Effector memory CD8-positive, alpha-beta T cell (primary cell): ENCODE data around the gene CAMTA1.

Experiments
- ATAC-seq: fragments of 150-1000 bp; cut with Tn5 transposase; replicated peaks from 2 replicates; pipeline ENCODE4 v1.10.0; 2021; ENCODE audit warnings: mild to moderate bottlenecking, moderate library complexity
- DNase-seq, 3 experiments: peaks; one replicate each; pipeline ENCODE4 v3.0.0; 2021
- H3K27ac Mint-ChIP-seq, 2 donors: one replicate each; pipeline ENCODE4 v1.8.0; 2022; ENCODE audit warnings: mild to moderate bottlenecking in 2 of 2, mixed read lengths in 2 of 2, moderate library complexity in 2 of 2
- H3K27me3 Mint-ChIP-seq, 2 donors: one replicate each; pipeline ENCODE4 v1.8.0; 2022; ENCODE audit warnings: mixed read lengths in 2 of 2
- H3K36me3 Mint-ChIP-seq: one replicate; pipeline ENCODE4 v1.8.0; 2022; ENCODE audit warnings: mild to moderate bottlenecking, moderate library complexity, mixed read lengths; ENCODE audit not compliant: insufficient read depth
- H3K4me1 Mint-ChIP-seq, 2 donors: one replicate each; pipeline ENCODE4 v1.8.0; 2022; ENCODE audit warnings: low read depth in 2 of 2, mixed read lengths in 2 of 2
- H3K4me3 Mint-ChIP-seq, 2 donors: one replicate each; pipeline ENCODE4 v1.8.0; 2022; ENCODE audit warnings: mild to moderate bottlenecking in 2 of 2, mixed read lengths in 2 of 2, moderate library complexity in 2 of 2
- H3K9me3 Mint-ChIP-seq, 2 donors: one replicate each; pipeline ENCODE4 v1.8.0; 2022; ENCODE audit warnings: mixed read lengths in 2 of 2

Gene CAMTA1

GRCh38 chr1:6854166-6854565, 68.9 kb downstream of the CAMTA1 start:
- no peaks in the 10 kb centered on the region for H3K27me3 Mint-ChIP-seq
- ATAC-seq (no peak), DNase-seq (no peak)
- H3K4me3 Mint-ChIP-seq: no peak overlapping the region
- H3K27ac Mint-ChIP-seq: no peak overlapping the region
- peaks cover 12 to 22% of the 10 kb centered on the region in 2 donors for H3K4me1 Mint-ChIP-seq
- no peaks in the 10 kb centered on the region for H3K9me3 Mint-ChIP-seq
- H3K36me3 Mint-ChIP-seq: peaks cover 14% of the 10 kb centered on the region

GRCh38 chr1:6857831-6858230, 72.6 kb downstream of the CAMTA1 start:
- DNase-seq (no peak), ATAC-seq (no peak)
- Mint-ChIP-seq H3K4me3 (no peak overlapping the region), H3K4me1 (peaks cover 15 to 17% of the 10 kb centered on the region in 2 donors), H3K36me3 (peaks cover 13% of the 10 kb centered on the region), H3K27ac (no peak overlapping the region), H3K27me3 (no peaks in the 10 kb centered on the region), H3K9me3 (no peaks in the 10 kb centered on the region)

- Mint-ChIP-seq H3K36me3 (peaks cover 11% of the 10 kb centered on the region), H3K27ac (no peak overlapping the region), H3K27me3 (no peaks in the 10 kb centered on the region), H3K4me3 (no peak overlapping the region), H3K4me1 (peaks cover 16 to 17% of the 10 kb centered on the region in 2 donors), H3K9me3 (no peaks in the 10 kb centered on the region)
- ATAC-seq (no peak), DNase-seq (no peak)
These were observed 73.3 kb downstream of the CAMTA1 start for GRCh38 chr1:6858596-6858995.

- no peak overlapping the region for H3K27ac Mint-ChIP-seq
- H3K9me3 Mint-ChIP-seq: no peaks in the 10 kb centered on the region
- no peaks in the 10 kb centered on the region for H3K27me3 Mint-ChIP-seq
- ATAC-seq: no peak
- no peak for DNase-seq
- H3K4me3 Mint-ChIP-seq: no peak overlapping the region
- H3K36me3 Mint-ChIP-seq: peaks cover 20% of the 10 kb centered on the region
- H3K4me1 Mint-ChIP-seq: peaks cover 21 to 26% of the 10 kb centered on the region in 2 donors
These were observed 74.4 kb downstream of the CAMTA1 start for GRCh38 chr1:6859415-6860343.

GRCh38 chr1:6860401-6860800, 75.1 kb downstream of the CAMTA1 start:
- peaks cover 21 to 27% of the 10 kb centered on the region in 2 donors for H3K4me1 Mint-ChIP-seq
- H3K4me3 Mint-ChIP-seq: no peak overlapping the region
- H3K9me3 Mint-ChIP-seq: no peaks in the 10 kb centered on the region
- no peaks in the 10 kb centered on the region for H3K27me3 Mint-ChIP-seq
- ATAC-seq (no peak), DNase-seq (no peak)
- peaks cover 20% of the 10 kb centered on the region for H3K36me3 Mint-ChIP-seq
- H3K27ac Mint-ChIP-seq: no peak overlapping the region

GRCh38 chr1:6861075-6861724, 75.9 kb downstream of the CAMTA1 start:
- H3K4me1 Mint-ChIP-seq: peaks cover 21 to 31% of the 10 kb centered on the region in 2 donors
- H3K9me3 Mint-ChIP-seq: no peaks in the 10 kb centered on the region
- H3K4me3 Mint-ChIP-seq: no peak overlapping the region

GRCh38 chr1:6862906-6863305, 77.7 kb downstream of the CAMTA1 start:
- H3K4me3 Mint-ChIP-seq: no peak overlapping the region
- no peaks in the 10 kb centered on the region for H3K9me3 Mint-ChIP-seq
- H3K27ac Mint-ChIP-seq: no peak overlapping the region
- peaks cover 18 to 34% of the 10 kb centered on the region in 2 donors for H3K4me1 Mint-ChIP-seq
- no peak for DNase-seq
- H3K36me3 Mint-ChIP-seq: peaks cover 22% of the 10 kb centered on the region
- ATAC-seq: no peak
- H3K27me3 Mint-ChIP-seq: no peaks in the 10 kb centered on the region

More at GRCh38 chr1:6861075-6861724, 75.9 kb downstream of the CAMTA1 start:
- ATAC-seq: no peak
- Mint-ChIP-seq H3K27ac (no peak overlapping the region), H3K36me3 (peaks cover 14% of the 10 kb centered on the region), H3K27me3 (no peaks in the 10 kb centered on the region)
- DNase-seq: no peak

- Mint-ChIP-seq H3K9me3 (no peaks in the 10 kb centered on the region), H3K4me3 (no peak overlapping the region), H3K27ac (peak overlapping the region in 1 of 2 donors; percentile 68), H3K27me3 (no peaks in the 10 kb centered on the region), H3K36me3 (peaks cover 22% of the 10 kb centered on the region), H3K4me1 (peaks cover 27 to 46% of the 10 kb centered on the region in 2 donors)
- DNase-seq (no peak), ATAC-seq (no peak)
These were observed 78.9 kb downstream of the CAMTA1 start for GRCh38 chr1:6864166-6864565.

- H3K27ac Mint-ChIP-seq: peak overlapping the region; percentile 4 to 72
These were observed 81.6 kb downstream of the CAMTA1 start for GRCh38 chr1:6866825-6867224.

GRCh38 chr1:6867321-6867720, 82.1 kb downstream of the CAMTA1 start:
- Mint-ChIP-seq H3K9me3 (no peaks in the 10 kb centered on the region), H3K27me3 (no peaks in the 10 kb centered on the region), H3K27ac (peak overlapping the region; percentile 4 to 72), H3K36me3 (peaks cover 20% of the 10 kb centered on the region), H3K4me1 (peaks cover 30 to 55% of the 10 kb centered on the region in 2 donors), H3K4me3 (no peak overlapping the region)
- DNase-seq (no peak), ATAC-seq (no peak)

More at GRCh38 chr1:6866825-6867224, 81.6 kb downstream of the CAMTA1 start:
- Mint-ChIP-seq H3K4me1 (peaks cover 28 to 52% of the 10 kb centered on the region in 2 donors), H3K27me3 (no peaks in the 10 kb centered on the region), H3K9me3 (no peaks in the 10 kb centered on the region), H3K36me3 (peaks cover 20% of the 10 kb centered on the region), H3K4me3 (no peak overlapping the region)
- ATAC-seq (no peak), DNase-seq (no peak)

- no peaks in the 10 kb centered on the region for H3K27me3 Mint-ChIP-seq
- DNase-seq (no peak), ATAC-seq (no peak)
- H3K4me3 Mint-ChIP-seq: no peak overlapping the region
- H3K36me3 Mint-ChIP-seq: peaks cover 20% of the 10 kb centered on the region
- H3K9me3 Mint-ChIP-seq: no peaks in the 10 kb centered on the region
- peaks cover 27 to 55% of the 10 kb centered on the region in 2 donors for H3K4me1 Mint-ChIP-seq
- no peak overlapping the region for H3K27ac Mint-ChIP-seq
These were observed 82.7 kb downstream of the CAMTA1 start for GRCh38 chr1:6867729-6868659.

- Mint-ChIP-seq H3K36me3 (peaks cover 18% of the 10 kb centered on the region), H3K4me1 (peaks cover 27 to 52% of the 10 kb centered on the region in 2 donors), H3K27me3 (no peaks in the 10 kb centered on the region), H3K9me3 (no peaks in the 10 kb centered on the region), H3K4me3 (no peak overlapping the region), H3K27ac (peak overlapping the region in 1 of 2 donors; percentile 3)
- no peak for DNase-seq
- no peak for ATAC-seq
These were observed 83.6 kb downstream of the CAMTA1 start for GRCh38 chr1:6868660-6869380.
